Mesothelial cell of epicardium (in vitro differentiated cells): ENCODE measurements around the gene TBC1D16. TPM values are rescaled to one million over a fixed set of nuclear protein-coding genes. Genes with fewer than 3 reads are reported as not detected.
A peak's percentile ranks its signal among the peaks of the same experiment; 100 is the strongest.

Source experiments
- DNase-seq, 2 experiments: peaks; one replicate each; pipeline ENCODE4 v3.0.0; 2021; ENCODE audit warnings: low spot score in 2 of 2; ENCODE audit not compliant: unreplicated experiment in 2 of 2
- H3K27ac Mint-ChIP-seq: 2 replicates; pipeline ENCODE4 v1.8.0; 2021; ENCODE audit warnings: mixed read lengths
- H3K27me3 Mint-ChIP-seq: 2 replicates; pipeline ENCODE4 v1.8.0; 2021; ENCODE audit warnings: low read depth, mixed read lengths
- H3K36me3 Mint-ChIP-seq: 2 replicates; pipeline ENCODE4 v1.8.0; 2021; ENCODE audit warnings: mixed read lengths
- H3K4me1 Mint-ChIP-seq: 2 replicates; pipeline ENCODE4 v1.8.0; 2021; ENCODE audit warnings: mixed read lengths
- H3K4me3 Mint-ChIP-seq: 2 replicates; pipeline ENCODE4 v1.8.0; 2021; ENCODE audit warnings: mild to moderate bottlenecking, moderate library complexity, mixed read lengths
- H3K9me3 Mint-ChIP-seq: 2 replicates; pipeline ENCODE4 v1.8.0; 2021; ENCODE audit warnings: mixed read lengths
- total RNA-seq: library from RNA; stranded (reverse); gene quantifications from 3 replicates; pipeline ENCODE4 v1.2.1, GENCODE V29; 2021
- TF ChIP-seq, protein P1 (sequence below): fragments of 200-600 bp; sonication (generic); IDR thresholded peaks from one replicate; pipeline ENCODE4 v1.5.0; 2021; ENCODE audit warnings: antibody characterized with exemption; ENCODE audit not compliant: unreplicated experiment

TBC1D16 gene
- total RNA-seq, 1 donor from 2014 or later, result 76.0 TPM

DNA sequence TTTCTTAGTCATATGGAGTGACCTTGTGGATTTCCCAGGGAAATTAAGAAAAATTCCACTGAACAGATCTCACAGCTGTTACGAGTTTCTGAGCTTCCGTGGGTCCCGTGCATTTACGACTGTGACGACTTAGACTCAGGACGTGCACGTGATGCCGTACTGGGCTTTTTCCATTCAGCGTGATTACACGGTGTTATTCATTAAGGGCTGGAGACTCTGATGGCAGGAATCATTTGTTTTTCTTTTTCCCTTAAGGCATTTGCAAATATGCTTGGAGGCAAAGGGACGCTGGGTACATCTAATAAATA, 57.2 kb downstream of the TBC1D16 start:
- H3K27me3 Mint-ChIP-seq, result no peaks in the 10 kb centered on the region
- H3K4me1 Mint-ChIP-seq, result peaks cover 12% of the 10 kb centered on the region
- TF ChIP-seq, protein P1, sequence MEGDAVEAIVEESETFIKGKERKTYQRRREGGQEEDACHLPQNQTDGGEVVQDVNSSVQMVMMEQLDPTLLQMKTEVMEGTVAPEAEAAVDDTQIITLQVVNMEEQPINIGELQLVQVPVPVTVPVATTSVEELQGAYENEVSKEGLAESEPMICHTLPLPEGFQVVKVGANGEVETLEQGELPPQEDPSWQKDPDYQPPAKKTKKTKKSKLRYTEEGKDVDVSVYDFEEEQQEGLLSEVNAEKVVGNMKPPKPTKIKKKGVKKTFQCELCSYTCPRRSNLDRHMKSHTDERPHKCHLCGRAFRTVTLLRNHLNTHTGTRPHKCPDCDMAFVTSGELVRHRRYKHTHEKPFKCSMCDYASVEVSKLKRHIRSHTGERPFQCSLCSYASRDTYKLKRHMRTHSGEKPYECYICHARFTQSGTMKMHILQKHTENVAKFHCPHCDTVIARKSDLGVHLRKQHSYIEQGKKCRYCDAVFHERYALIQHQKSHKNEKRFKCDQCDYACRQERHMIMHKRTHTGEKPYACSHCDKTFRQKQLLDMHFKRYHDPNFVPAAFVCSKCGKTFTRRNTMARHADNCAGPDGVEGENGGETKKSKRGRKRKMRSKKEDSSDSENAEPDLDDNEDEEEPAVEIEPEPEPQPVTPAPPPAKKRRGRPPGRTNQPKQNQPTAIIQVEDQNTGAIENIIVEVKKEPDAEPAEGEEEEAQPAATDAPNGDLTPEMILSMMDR, result no peak
- H3K36me3 Mint-ChIP-seq, result no peaks in the 10 kb centered on the region
- no peak for DNase-seq
- peak overlapping the region; percentile 66 for H3K27ac Mint-ChIP-seq
- H3K9me3 Mint-ChIP-seq, result no peaks in the 10 kb centered on the region
- no peak overlapping the region for H3K4me3 Mint-ChIP-seq

DNA sequence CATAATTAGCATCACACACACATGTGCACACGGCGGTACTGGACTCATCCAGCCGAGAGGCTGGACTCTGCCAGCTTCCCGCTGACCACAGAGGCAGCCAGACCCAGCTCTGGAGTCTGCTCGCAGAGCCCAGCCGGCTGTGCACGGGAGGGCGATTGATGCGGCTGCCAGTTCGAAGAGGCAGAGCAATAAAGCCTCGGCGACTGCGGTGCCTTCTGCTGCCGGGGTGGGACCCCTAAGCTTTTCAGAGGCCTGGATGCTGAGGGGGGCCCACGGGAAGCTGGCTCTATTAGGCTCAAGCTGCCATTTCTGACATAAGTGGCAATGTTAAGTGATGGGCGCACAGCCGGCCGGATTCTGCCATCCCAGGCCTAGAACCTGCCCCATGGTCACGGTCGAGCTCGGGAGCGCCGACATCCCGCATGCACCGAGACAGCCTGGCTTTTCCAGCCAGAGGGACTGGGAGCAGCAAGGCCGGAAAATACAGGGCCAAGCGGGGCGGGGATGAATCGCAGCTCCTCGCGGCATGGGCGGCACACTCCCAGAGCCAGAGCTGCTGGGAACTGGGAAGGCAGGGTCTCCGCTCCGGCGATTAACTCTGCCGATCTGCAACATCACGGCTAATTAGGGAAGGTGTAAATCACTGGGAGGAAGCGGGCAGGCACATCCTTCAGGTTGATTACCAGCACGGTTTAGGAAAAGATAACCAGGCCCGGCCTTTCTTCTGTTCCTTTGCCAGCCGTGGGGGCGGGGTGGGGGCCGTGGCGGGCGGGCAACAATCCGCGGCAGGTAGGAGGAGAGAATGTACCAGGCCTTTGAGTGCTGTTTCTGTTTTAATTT, 57.7 kb downstream of the TBC1D16 start:
- DNase-seq, result no peak
- no peaks in the 10 kb centered on the region for H3K36me3 Mint-ChIP-seq
- no peaks in the 10 kb centered on the region for H3K27me3 Mint-ChIP-seq
- H3K4me1 Mint-ChIP-seq, result peaks cover 10% of the 10 kb centered on the region
- H3K27ac Mint-ChIP-seq, result no peak overlapping the region
- H3K9me3 Mint-ChIP-seq, result no peaks in the 10 kb centered on the region
- TF ChIP-seq, protein P1, result no peak
- H3K4me3 Mint-ChIP-seq, result no peak overlapping the region

DNA sequence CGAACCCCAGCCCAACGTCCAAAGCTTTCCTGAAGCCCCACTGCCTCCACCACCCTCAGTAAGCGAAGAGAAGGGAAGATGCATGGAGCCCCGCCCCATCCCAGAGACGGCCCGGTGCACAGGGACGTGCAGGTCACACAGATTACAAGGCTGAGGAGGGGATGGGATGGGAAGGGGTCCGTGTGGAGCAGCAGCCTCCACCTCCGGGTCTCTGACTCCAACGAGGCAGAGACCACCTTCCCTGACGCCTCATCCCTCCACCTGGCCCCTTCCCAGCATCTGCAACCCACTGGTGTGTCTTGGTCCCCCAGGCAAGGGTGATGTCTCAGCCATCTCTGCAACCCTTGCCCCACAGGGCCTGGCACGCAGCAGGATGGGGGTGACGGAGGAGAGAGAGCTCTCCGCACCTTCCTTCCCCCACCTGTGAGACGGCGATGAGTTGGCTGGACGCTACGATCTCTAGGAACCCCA, 58.5 kb downstream of the TBC1D16 start:
- Mint-ChIP-seq H3K27me3 (no peaks in the 10 kb centered on the region), H3K27ac (no peak overlapping the region), H3K4me3 (no peak overlapping the region), H3K4me1 (peaks cover 8% of the 10 kb centered on the region), H3K9me3 (no peaks in the 10 kb centered on the region), H3K36me3 (peaks cover 4% of the 10 kb centered on the region)
- DNase-seq, result no peak
- TF ChIP-seq, protein P1, result no peak

DNA sequence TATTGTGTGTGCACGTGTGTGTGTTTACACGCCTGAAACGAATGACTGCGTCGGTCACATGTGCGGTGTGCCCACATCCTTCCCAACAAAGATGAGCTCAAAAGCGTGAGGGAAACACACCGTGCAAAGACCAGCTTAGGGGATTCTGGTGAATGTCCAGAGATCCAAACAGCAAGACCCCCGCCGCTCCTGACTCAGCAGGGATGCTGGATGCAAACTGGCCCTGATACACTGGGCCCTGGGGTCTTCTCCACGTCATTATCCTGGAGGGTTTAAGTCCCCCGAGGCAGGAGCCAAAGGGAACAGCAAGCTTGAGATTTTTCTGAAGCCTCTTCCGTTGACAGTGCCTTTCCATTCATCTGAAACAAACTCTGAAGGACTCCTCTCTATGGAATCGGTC, 59.2 kb downstream of the TBC1D16 start:
- Mint-ChIP-seq H3K27ac (no peak overlapping the region), H3K4me1 (peaks cover 6% of the 10 kb centered on the region), H3K27me3 (no peaks in the 10 kb centered on the region), H3K36me3 (peaks cover 9% of the 10 kb centered on the region), H3K4me3 (no peak overlapping the region), H3K9me3 (no peaks in the 10 kb centered on the region)
- no peak for DNase-seq
- TF ChIP-seq, protein P1, result no peak

DNA sequence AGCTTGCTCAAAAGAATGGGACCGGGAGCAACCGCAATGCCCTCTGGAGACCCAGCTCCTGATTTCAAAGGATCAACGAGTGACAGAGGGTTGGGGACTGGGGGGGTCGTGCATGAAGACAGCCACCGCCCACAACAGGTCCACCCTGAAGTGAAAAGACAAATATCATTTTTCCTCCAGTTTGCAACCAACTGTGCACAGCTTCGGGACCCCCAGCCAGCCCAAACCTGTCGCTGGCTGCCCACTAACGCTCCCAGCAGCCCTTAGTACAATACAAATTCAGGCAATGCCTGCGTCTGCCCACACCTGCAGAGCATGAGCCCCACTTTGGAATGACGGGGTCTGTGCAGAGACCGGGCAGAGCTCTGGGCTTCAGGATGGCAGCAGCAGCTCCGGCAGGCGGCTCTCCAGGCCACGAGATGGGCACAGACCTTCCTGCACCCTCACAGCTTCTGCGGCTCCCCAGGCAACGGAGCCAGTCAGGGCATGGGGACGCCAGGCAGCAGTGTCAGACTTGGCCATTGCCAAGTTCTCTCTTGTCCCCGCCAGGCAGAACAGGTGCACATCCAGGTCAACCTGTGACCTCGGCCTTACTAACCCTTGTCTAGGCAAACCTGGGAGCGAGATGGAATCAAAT, 60.1 kb downstream of the TBC1D16 start:
- no peak overlapping the region for H3K4me3 Mint-ChIP-seq
- peak in 1 of 2 experiments; percentile 12 for DNase-seq
- H3K9me3 Mint-ChIP-seq, result no peaks in the 10 kb centered on the region

More for the DNA sequence above, 60.1 kb downstream of the TBC1D16 start:
- H3K4me1 Mint-ChIP-seq, result peaks cover 2% of the 10 kb centered on the region
- H3K27me3 Mint-ChIP-seq, result no peaks in the 10 kb centered on the region
- no peak overlapping the region for H3K27ac Mint-ChIP-seq
- TF ChIP-seq, protein P1, result no peak
- H3K36me3 Mint-ChIP-seq, result peaks cover 12% of the 10 kb centered on the region
